Kidney (tissue), 14 donors: ENCODE data around the gene TEPSIN. TPM values are rescaled to one million over a fixed set of nuclear protein-coding genes. Genes with fewer than 3 reads are reported as not detected.

Source experiments
- DNase-seq, 5 donors: peaks; one replicate each; pipeline ENCODE4 v3.0.0-alpha.2; 2013 to 2020
- FAIRE-seq: peaks from 2 replicates; lab custom pipeline; 2012; peaks lifted over from hg19 to GRCh38; lab: Jason Lieb, UNC
- H3K27ac ChIP-seq, 2 donors: one replicate each; pipeline ENCODE4 v1.7.0; 2013; ENCODE audit warnings: low read depth in 2 of 2, low read length in 2 of 2, inconsistent platforms in 1 of 2
- H3K27me3 ChIP-seq: one replicate; pipeline ENCODE4 v1.7.1; 2013; ENCODE audit warnings: low read length, inconsistent platforms; ENCODE audit not compliant: control insufficient read depth, insufficient read depth
- H3K36me3 ChIP-seq, 3 donors: one replicate each; pipeline versions ENCODE4 v1.7.0 to v1.7.1; 2013; ENCODE audit warnings: low read length in 3 of 3, control low read depth in 1 of 3, inconsistent platforms in 1 of 3; ENCODE audit not compliant: insufficient read depth in 3 of 3, control insufficient read depth in 2 of 3
- H3K4me1 ChIP-seq, 3 donors: one replicate each; pipeline versions ENCODE4 v1.7.0 to v1.7.1; 2013; ENCODE audit warnings: low read length in 3 of 3, inconsistent platforms in 1 of 3, low read depth in 1 of 3; ENCODE audit not compliant: control insufficient read depth in 2 of 3, insufficient read depth in 2 of 3
- H3K4me3 ChIP-seq, 3 donors: one replicate each; pipeline versions ENCODE4 v1.7.0 to v1.8.1; 2013; ENCODE audit warnings: low read length in 3 of 3, control low read depth in 1 of 3, inconsistent platforms in 1 of 3
- H3K9ac ChIP-seq, 3 donors: one replicate each; pipeline versions ENCODE4 v1.7.0 to v1.7.1; 2013; ENCODE audit warnings: low read length in 3 of 3, control low read depth in 1 of 3, inconsistent platforms in 1 of 3
- H3K9me3 ChIP-seq, 3 donors: one replicate each; pipeline versions ENCODE4 v1.7.0 to v1.7.1; 2013; ENCODE audit warnings: low read length in 3 of 3, control low read depth in 1 of 3, inconsistent platforms in 1 of 3; ENCODE audit not compliant: control insufficient read depth in 2 of 3, insufficient read depth in 1 of 3
- CTCF ChIP-seq: IDR thresholded peaks from 3 replicates; pipeline ENCODE4 v1.5.1; 2012; ENCODE audit warnings: mild to moderate bottlenecking, moderate library complexity, borderline replicate concordance; ENCODE audit not compliant: insufficient read depth; ENCODE audit errors: extremely low read depth
- intact Hi-C: fragments of 100-400 bp; cut with DNase I; formaldehyde crosslinking; loops from one replicate; pipeline ENCODE4 v1.11.1; 2022
- polyA plus RNA-seq: library from polyadenylated mRNA; stranded (reverse); fragments of 350-450 nt; fragmentation: Illumina TruSeq; extraction: RNeasy Lipid Tissue Mini Kit (QIAGEN cat#74804); gene quantifications from one replicate; pipeline ENCODE4 v1.2.3, GENCODE V29; 2014; ENCODE audit warnings: low read depth, low replicate concordance; ENCODE audit not compliant: insufficient read depth
- total RNA-seq: library from RNA; stranded (reverse); fragmentation: NEBNext Ultra II Directional; extraction: Animal tissue kit (Norgen Biotek cat#: 25700); gene quantifications from one replicate; pipeline ENCODE4 v1.2.1, GENCODE V29; 2021
- donor health status: control.
- donor health status: control.
- donor health status: control.
- donor health status: control.
- donor health status: control.
- donor health status: DM: yes; HTN: yes; CAD: no.
- donor health status: Normal renal cell carcinoma (clear cell type).

The TEPSIN gene
- total and polyA plus RNA-seq, 2 donors from 2014 or later: 13.9 to 42.8 TPM

- Histone ChIP-seq H3K4me1 (peaks cover 0 to 20% (median 13%) of the 10 kb centered on the region in 3 donors), H3K9ac (no peak overlapping the region), H3K4me3 (no peak overlapping the region), H3K27me3 (no peaks in the 10 kb centered on the region), H3K36me3 (peaks cover 0 to 4% (median 0%) of the 10 kb centered on the region in 3 donors), H3K27ac (no peak overlapping the region), H3K9me3 (no peaks in the 10 kb centered on the region)
- no peak for DNase-seq
- no peak for FAIRE-seq
- no peak for TF ChIP-seq CTCF
- intact Hi-C loops: no loop called here
These were observed 1.9 kb upstream of the TEPSIN start for GRCh38 chr17:81240761-81241160.

GRCh38 chr17:81239714-81240555 lies 1.1 kb upstream of the TEPSIN start:
- H3K9me3 ChIP-seq: no peaks in the 10 kb centered on the region
- no peak overlapping the region for H3K27ac ChIP-seq
- peaks cover 0 to 4% (median 0%) of the 10 kb centered on the region in 3 donors for H3K36me3 ChIP-seq
- peak overlapping the region; percentile 2 to 69 (median 17) for H3K9ac ChIP-seq
- no peak for TF ChIP-seq CTCF
- no peaks in the 10 kb centered on the region for H3K27me3 ChIP-seq
- H3K4me3 ChIP-seq: peak overlapping the region; percentile 27 to 81 (median 68)
- FAIRE-seq: no peak
- intact Hi-C loops: no loop called here
- peaks cover 0 to 19% (median 8%) of the 10 kb centered on the region in 3 donors for H3K4me1 ChIP-seq
- DNase-seq: no peak

GRCh38 chr17:81238490-81238814 lies 403 bp downstream of the TEPSIN start:
- no peak overlapping the region for H3K27ac ChIP-seq
- peaks cover 0 to 19% (median 8%) of the 10 kb centered on the region in 3 donors for H3K4me1 ChIP-seq
- H3K36me3 ChIP-seq: peaks cover 0 to 4% (median 0%) of the 10 kb centered on the region in 3 donors
- no peak for TF ChIP-seq CTCF
- peak overlapping the region; percentile 59 to 87 (median 64) for H3K4me3 ChIP-seq
- DNase-seq (no peak), FAIRE-seq (no peak)
- intact Hi-C loops: no loop called here
- H3K9me3 ChIP-seq: no peaks in the 10 kb centered on the region
- H3K9ac ChIP-seq: peak overlapping the region; percentile 11 to 62 (median 41)
- no peaks in the 10 kb centered on the region for H3K27me3 ChIP-seq
